Large intestine (tissue), 3 donors: ENCODE results near the gene DCUN1D3. TPM values are rescaled to one million over a fixed set of nuclear protein-coding genes. Genes with fewer than 3 reads are reported as not detected.

ENCODE experiments used
- DNase-seq, 2 donors: peaks; one replicate each; pipeline versions ENCODE4 v3.0.0 to v3.0.0-alpha.2; 2013
- H3K27ac ChIP-seq: one replicate; pipeline ENCODE4 v1.5.1; 2013; ENCODE audit warnings: low read length
- H3K27me3 ChIP-seq: 2 replicates; pipeline ENCODE4 v1.6.1; 2013; ENCODE audit warnings: low read length; ENCODE audit not compliant: control insufficient read depth, insufficient read depth
- H3K36me3 ChIP-seq: 2 replicates; pipeline ENCODE4 v1.6.1; 2013; ENCODE audit warnings: low read length; ENCODE audit not compliant: control insufficient read depth, insufficient read depth
- H3K4me1 ChIP-seq: one replicate; pipeline ENCODE4 v1.6.1; 2013; ENCODE audit warnings: low read length; ENCODE audit not compliant: control insufficient read depth, insufficient read depth
- H3K4me3 ChIP-seq: one replicate; pipeline ENCODE4 v1.5.1; 2013; ENCODE audit warnings: low read length
- H3K9me3 ChIP-seq: one replicate; pipeline ENCODE4 v1.6.1; 2013; ENCODE audit warnings: mild to moderate bottlenecking, low read depth, low read length, moderate library complexity; ENCODE audit not compliant: control insufficient read depth
- WGBS: methylation state at CpG from one replicate; pipeline ENCODE4 v1.1.5; 2013; ENCODE audit warnings: low lambda C conversion rate; ENCODE audit not compliant: insufficient coverage; 5-methylcytosine and 5-hydroxymethylcytosine counted together
- polyA plus RNA-seq: library from polyadenylated mRNA; unstranded; fragments of 120-200 nt; gene quantifications from one replicate; pipeline ENCODE4 v1.2.1, GENCODE V29; 2013

The DCUN1D3 gene
- polyA plus RNA-seq, 1 donor = 18.3 TPM

- DNase-seq = peak in 1 of 2 donors; percentile 51
- H3K27ac ChIP-seq = peak overlapping the region; percentile 17
- H3K9me3 ChIP-seq = no peaks in the 10 kb centered on the region
- peaks cover 47% of the 10 kb centered on the region for H3K4me1 ChIP-seq
- H3K36me3 ChIP-seq = peaks cover 10% of the 10 kb centered on the region
- WGBS = 83% methylated on average over 1 of the region's 3 CpGs
- H3K27me3 ChIP-seq = no peaks in the 10 kb centered on the region
- no peak overlapping the region for H3K4me3 ChIP-seq
Observed at GRCh38 chr16:20904507-20905081, 4.4 kb upstream of the DCUN1D3 start.

DNA sequence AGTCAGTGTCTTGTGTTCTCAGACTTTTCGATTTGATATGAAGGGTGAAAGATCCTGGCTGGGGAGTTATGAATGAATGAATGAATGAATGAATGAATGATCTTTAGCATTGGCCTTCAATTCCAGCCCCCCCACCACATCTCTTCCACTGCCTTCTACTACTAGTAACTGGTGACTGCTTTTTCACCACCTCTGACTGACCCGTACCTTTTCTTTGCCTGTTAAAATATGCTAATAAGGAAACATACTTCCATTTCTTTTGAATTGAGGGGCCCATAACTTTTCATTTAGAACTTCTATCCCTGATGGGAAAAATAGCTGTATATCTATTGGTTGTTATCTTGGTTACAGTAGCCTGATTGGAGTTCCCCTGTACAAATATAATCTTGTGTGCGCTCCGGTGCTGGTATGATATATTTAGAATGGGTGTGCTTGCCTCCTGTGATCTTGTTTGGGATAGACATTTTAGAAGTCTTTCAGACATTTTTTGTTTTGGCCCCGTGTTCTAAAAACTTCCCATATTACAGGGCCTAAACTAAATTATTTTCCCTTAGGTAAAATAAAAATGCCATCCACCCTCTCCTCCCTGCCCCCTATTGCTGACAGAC is 3.8 kb upstream of the DCUN1D3 start:
- Histone ChIP-seq H3K27ac (no peak overlapping the region), H3K9me3 (no peaks in the 10 kb centered on the region), H3K27me3 (no peaks in the 10 kb centered on the region), H3K36me3 (peaks cover 10% of the 10 kb centered on the region), H3K4me3 (no peak overlapping the region), H3K4me1 (peaks cover 49% of the 10 kb centered on the region)
- 50% methylated on average over 1 of the region's 5 CpGs for WGBS
- DNase-seq = no peak

GRCh38 chr16:20903116-20903898 is 3.1 kb upstream of the DCUN1D3 start:
- no peak overlapping the region for H3K4me3 ChIP-seq
- H3K36me3 ChIP-seq = peaks cover 10% of the 10 kb centered on the region
- H3K27me3 ChIP-seq = no peaks in the 10 kb centered on the region
- H3K9me3 ChIP-seq = no peaks in the 10 kb centered on the region
- no peak overlapping the region for H3K27ac ChIP-seq
- DNase-seq = no peak
- peaks cover 52% of the 10 kb centered on the region for H3K4me1 ChIP-seq
- WGBS = no CpG with 5 or more reads among the region's 5 CpGs

- Histone ChIP-seq H3K9me3 (no peaks in the 10 kb centered on the region), H3K4me3 (peak overlapping the region; percentile 92), H3K27ac (peak overlapping the region; percentile 93), H3K4me1 (peaks cover 57% of the 10 kb centered on the region), H3K27me3 (no peaks in the 10 kb centered on the region), H3K36me3 (peaks cover 7% of the 10 kb centered on the region)
- WGBS = no CpG with 5 or more reads among the region's 6 CpGs
- DNase-seq = no peak
Observed at GRCh38 chr16:20902426-20902825, 2.3 kb upstream of the DCUN1D3 start.

- peak; percentile 37 to 75 for DNase-seq
- peaks cover 14% of the 10 kb centered on the region for H3K36me3 ChIP-seq
- peak overlapping the region; percentile 92 for H3K4me3 ChIP-seq
- H3K27ac ChIP-seq = peak overlapping the region; percentile 93
- H3K9me3 ChIP-seq = no peaks in the 10 kb centered on the region
- no peaks in the 10 kb centered on the region for H3K27me3 ChIP-seq
- peaks cover 58% of the 10 kb centered on the region for H3K4me1 ChIP-seq
- WGBS = 0% methylated on average over 1 of the region's 27 CpGs
Observed at GRCh38 chr16:20901436-20902112, 1.4 kb upstream of the DCUN1D3 start.

- Histone ChIP-seq H3K27ac (peak overlapping the region; percentile 93), H3K9me3 (no peaks in the 10 kb centered on the region), H3K4me3 (peak overlapping the region; percentile 92), H3K36me3 (peaks cover 14% of the 10 kb centered on the region), H3K4me1 (peaks cover 54% of the 10 kb centered on the region), H3K27me3 (no peaks in the 10 kb centered on the region)
- no CpG with 5 or more reads among the region's 20 CpGs for WGBS
- DNase-seq = peak in 1 of 2 donors; percentile 69
Observed at GRCh38 chr16:20901068-20901435, 894 bp upstream of the DCUN1D3 start.

DNA sequence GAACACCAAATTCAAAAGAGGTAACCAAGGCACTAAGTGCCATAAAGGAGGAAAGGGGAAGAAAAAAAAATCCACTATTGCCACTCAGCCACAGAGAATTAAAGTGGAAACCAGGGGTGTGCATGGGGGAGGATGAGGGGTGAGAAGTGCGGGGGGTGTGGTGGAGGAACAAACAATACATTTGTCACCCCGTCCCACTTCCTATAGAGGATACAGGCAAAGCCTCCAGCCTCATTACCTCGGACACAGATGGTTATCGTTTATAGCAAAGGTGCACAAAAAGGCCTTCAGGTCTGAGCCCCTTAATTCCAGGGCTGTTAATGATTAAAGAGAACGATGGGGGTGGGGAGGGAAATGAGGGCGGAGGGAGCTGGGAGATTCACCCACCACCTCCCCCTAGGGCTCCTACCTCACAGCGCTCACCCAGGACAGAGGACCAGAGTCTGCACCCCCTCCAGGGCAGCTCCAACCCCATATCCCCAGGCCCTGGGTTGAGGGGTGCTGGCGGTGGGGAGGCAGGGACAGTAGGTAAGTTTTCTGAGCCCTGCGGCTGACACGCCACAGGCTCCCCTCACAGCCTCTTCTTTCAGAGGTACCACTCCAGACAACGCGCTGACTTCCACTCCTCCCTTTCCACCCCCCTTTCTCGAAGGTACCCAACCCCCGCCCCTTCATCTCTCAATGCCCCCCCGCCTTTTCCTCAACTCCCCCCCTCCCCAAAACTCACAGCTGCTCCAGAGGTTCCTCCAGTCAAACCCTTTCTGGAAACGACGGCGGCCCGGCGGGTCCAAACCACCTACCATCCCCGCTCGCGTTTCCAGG is 470 bp downstream of the DCUN1D3 start:
- peak overlapping the region; percentile 92 for H3K4me3 ChIP-seq
- H3K27ac ChIP-seq = peak overlapping the region; percentile 93
- peaks cover 43% of the 10 kb centered on the region for H3K4me1 ChIP-seq
- no peaks in the 10 kb centered on the region for H3K27me3 ChIP-seq
- no CpG with 5 or more reads among the region's 23 CpGs for WGBS
- H3K36me3 ChIP-seq = peaks cover 23% of the 10 kb centered on the region
- no peaks in the 10 kb centered on the region for H3K9me3 ChIP-seq
- peak; percentile 67 to 84 for DNase-seq

DNA sequence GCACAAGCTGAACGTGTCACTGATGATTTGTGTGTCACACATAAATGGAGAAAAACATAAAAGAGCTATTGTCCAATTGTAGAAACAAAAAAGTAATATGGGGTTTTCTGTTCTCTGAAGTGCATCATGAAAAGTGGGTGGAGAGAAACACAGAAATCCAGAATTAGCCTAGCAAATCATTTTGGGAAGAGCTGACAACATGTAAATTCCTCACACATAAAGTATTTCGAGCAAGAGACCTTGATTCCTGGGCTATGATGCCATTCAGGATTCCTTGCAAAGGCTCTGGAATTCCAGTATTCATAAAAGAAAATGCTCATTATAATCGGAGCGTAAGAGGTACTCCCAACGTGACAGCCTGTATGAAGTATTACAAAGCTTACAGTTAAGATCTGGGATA is 1.1 kb downstream of the DCUN1D3 start:
- Histone ChIP-seq H3K4me3 (peak overlapping the region; percentile 92), H3K27me3 (no peaks in the 10 kb centered on the region), H3K36me3 (peaks cover 29% of the 10 kb centered on the region), H3K9me3 (no peaks in the 10 kb centered on the region), H3K27ac (peak overlapping the region; percentile 93), H3K4me1 (peaks cover 44% of the 10 kb centered on the region)
- DNase-seq = no peak
- WGBS = 0% methylated on average over 1 of the region's 5 CpGs

GRCh38 chr16:20897922-20898321 is 2.2 kb downstream of the DCUN1D3 start:
- Histone ChIP-seq H3K36me3 (peaks cover 33% of the 10 kb centered on the region), H3K27ac (peak overlapping the region; percentile 93), H3K27me3 (no peaks in the 10 kb centered on the region), H3K4me1 (peaks cover 38% of the 10 kb centered on the region), H3K9me3 (no peaks in the 10 kb centered on the region), H3K4me3 (peak overlapping the region; percentile 92)
- peak in 1 of 2 donors; percentile 25 for DNase-seq
- 56% methylated on average over 2 of the region's 3 CpGs for WGBS
